Stimulated activated naive B cell treated with anti-CD40 and anti-IgM and Interleukin-4, amounts not matched to agents 10 μg/mL and 1 μg/mL and 100 μg/mL, for 72 hours (primary cell): ENCODE measurements around the gene SNRNP25.
A peak's percentile ranks its signal among the peaks of the same experiment; 100 is the strongest.

Experiments
- ATAC-seq, 2 donors: fragments of 150-1000 bp; cut with Tn5 transposase; replicated peaks; 2 replicates each; pipeline ENCODE4 v1.10.0; 2021; ENCODE audit warnings: moderate library complexity in 1 of 2
- DNase-seq: peaks from one replicate; pipeline ENCODE4 v3.0.0; 2021
- H3K27ac Mint-ChIP-seq: one replicate; pipeline ENCODE4 v1.8.0; 2022; ENCODE audit warnings: mild to moderate bottlenecking, mixed read lengths
- H3K27me3 Mint-ChIP-seq, 2 donors: one replicate each; pipeline ENCODE4 v1.8.0; 2022; ENCODE audit warnings: mixed read lengths in 2 of 2
- H3K36me3 Mint-ChIP-seq, 2 donors: one replicate each; pipeline ENCODE4 v1.8.0; 2022; ENCODE audit warnings: mixed read lengths in 2 of 2, mild to moderate bottlenecking in 1 of 2
- H3K4me1 Mint-ChIP-seq, 2 donors: one replicate each; pipeline ENCODE4 v1.8.0; 2022; ENCODE audit warnings: mixed read lengths in 2 of 2, mild to moderate bottlenecking in 1 of 2
- H3K4me3 Mint-ChIP-seq, 2 donors: one replicate each; pipeline ENCODE4 v1.8.0; 2022; ENCODE audit warnings: mild to moderate bottlenecking in 2 of 2, mixed read lengths in 2 of 2, moderate library complexity in 1 of 2
- H3K9me3 Mint-ChIP-seq, 2 donors: one replicate each; pipeline ENCODE4 v1.8.0; 2022; ENCODE audit warnings: mixed read lengths in 2 of 2, mild to moderate bottlenecking in 1 of 2

The SNRNP25 gene

GRCh38 chr16:50769-51591 is 2.6 kb upstream of the SNRNP25 start:
- H3K4me3 Mint-ChIP-seq = peak overlapping the region; percentile 55 to 92
- DNase-seq = no peak
- peaks cover 29 to 42% of the 10 kb centered on the region in 2 donors for H3K36me3 Mint-ChIP-seq
- ATAC-seq = no peak
- H3K27me3 Mint-ChIP-seq = no peaks in the 10 kb centered on the region
- no peak overlapping the region for H3K27ac Mint-ChIP-seq
- H3K9me3 Mint-ChIP-seq = no peaks in the 10 kb centered on the region
- peaks cover 15 to 29% of the 10 kb centered on the region in 2 donors for H3K4me1 Mint-ChIP-seq

- ATAC-seq (no peak), DNase-seq (no peak)
- H3K27ac Mint-ChIP-seq = peak overlapping the region; percentile 98
- peaks cover 34 to 51% of the 10 kb centered on the region in 2 donors for H3K36me3 Mint-ChIP-seq
- no peaks in the 10 kb centered on the region for H3K27me3 Mint-ChIP-seq
- peaks cover 13 to 36% of the 10 kb centered on the region in 2 donors for H3K4me1 Mint-ChIP-seq
- peak overlapping the region; percentile 92 to 98 for H3K4me3 Mint-ChIP-seq
- no peaks in the 10 kb centered on the region for H3K9me3 Mint-ChIP-seq
These were observed 581 bp downstream of the SNRNP25 start for GRCh38 chr16:54237-54581.

- ATAC-seq (no peak), DNase-seq (no peak)
- Mint-ChIP-seq H3K4me3 (no peak overlapping the region), H3K9me3 (no peaks in the 10 kb centered on the region), H3K27me3 (no peaks in the 10 kb centered on the region), H3K27ac (no peak overlapping the region), H3K4me1 (peaks cover 13 to 30% of the 10 kb centered on the region in 2 donors), H3K36me3 (peaks cover 29 to 44% of the 10 kb centered on the region in 2 donors)
These were observed 2.0 kb downstream of the SNRNP25 start for GRCh38 chr16:55571-56136.

- Mint-ChIP-seq H3K27ac (no peak overlapping the region), H3K9me3 (no peaks in the 10 kb centered on the region), H3K27me3 (no peaks in the 10 kb centered on the region), H3K36me3 (peaks cover 26 to 39% of the 10 kb centered on the region in 2 donors), H3K4me1 (peaks cover 12 to 23% of the 10 kb centered on the region in 2 donors), H3K4me3 (no peak overlapping the region)
- no peak for DNase-seq
- ATAC-seq = no peak
These were observed 2.8 kb downstream of the SNRNP25 start for GRCh38 chr16:56231-56927.

- Mint-ChIP-seq H3K27me3 (no peaks in the 10 kb centered on the region), H3K4me3 (no peak overlapping the region), H3K9me3 (no peaks in the 10 kb centered on the region), H3K36me3 (peaks cover 23 to 36% of the 10 kb centered on the region in 2 donors), H3K27ac (peak overlapping the region; percentile 14), H3K4me1 (peaks cover 8 to 20% of the 10 kb centered on the region in 2 donors)
- no peak for DNase-seq
- no peak for ATAC-seq
These were observed 4.1 kb downstream of the SNRNP25 start for GRCh38 chr16:57711-58110.

GRCh38 chr16:58491-59439 is 5.1 kb downstream of the SNRNP25 start:
- peak overlapping the region in 1 of 2 donors; percentile 22 for H3K4me3 Mint-ChIP-seq
- ATAC-seq = no peak
- DNase-seq = no peak
- peaks cover 8 to 18% of the 10 kb centered on the region in 2 donors for H3K4me1 Mint-ChIP-seq
- no peaks in the 10 kb centered on the region for H3K9me3 Mint-ChIP-seq
- no peaks in the 10 kb centered on the region for H3K27me3 Mint-ChIP-seq
- peak overlapping the region; percentile 72 for H3K27ac Mint-ChIP-seq
- H3K36me3 Mint-ChIP-seq = peaks cover 23 to 27% of the 10 kb centered on the region in 2 donors

GRCh38 chr16:59440-60059 is 5.9 kb downstream of the SNRNP25 start:
- Mint-ChIP-seq H3K9me3 (no peaks in the 10 kb centered on the region), H3K36me3 (peaks cover 23 to 27% of the 10 kb centered on the region in 2 donors), H3K4me3 (no peak overlapping the region), H3K4me1 (peaks cover 4 to 10% of the 10 kb centered on the region in 2 donors), H3K27ac (no peak overlapping the region), H3K27me3 (no peaks in the 10 kb centered on the region)
- ATAC-seq = no peak
- no peak for DNase-seq

GRCh38 chr16:60166-60565 is 6.5 kb downstream of the SNRNP25 start:
- Mint-ChIP-seq H3K36me3 (peaks cover 23 to 27% of the 10 kb centered on the region in 2 donors), H3K27ac (no peak overlapping the region), H3K4me1 (peaks cover 6 to 13% of the 10 kb centered on the region in 2 donors), H3K27me3 (no peaks in the 10 kb centered on the region), H3K4me3 (no peak overlapping the region), H3K9me3 (no peaks in the 10 kb centered on the region)
- no peak for DNase-seq
- no peak for ATAC-seq

GRCh38 chr16:60929-61878 is 7.6 kb downstream of the SNRNP25 start:
- H3K27ac Mint-ChIP-seq = no peak overlapping the region
- H3K9me3 Mint-ChIP-seq = no peaks in the 10 kb centered on the region
- H3K4me1 Mint-ChIP-seq = peaks cover 10 to 19% of the 10 kb centered on the region in 2 donors
- no peaks in the 10 kb centered on the region for H3K27me3 Mint-ChIP-seq
- DNase-seq (no peak), ATAC-seq (no peak)
- H3K36me3 Mint-ChIP-seq = peaks cover 20 to 23% of the 10 kb centered on the region in 2 donors
- no peak overlapping the region for H3K4me3 Mint-ChIP-seq

GRCh38 chr16:61879-62281 is 8.3 kb downstream of the SNRNP25 start:
- Mint-ChIP-seq H3K27ac (peak overlapping the region; percentile 47), H3K27me3 (no peaks in the 10 kb centered on the region), H3K4me1 (peaks cover 10 to 19% of the 10 kb centered on the region in 2 donors), H3K36me3 (peaks cover 16 to 19% of the 10 kb centered on the region in 2 donors), H3K4me3 (no peak overlapping the region), H3K9me3 (no peaks in the 10 kb centered on the region)
- ATAC-seq (no peak), DNase-seq (no peak)

GRCh38 chr16:62283-62967 is 8.8 kb downstream of the SNRNP25 start:
- ATAC-seq = no peak
- Mint-ChIP-seq H3K36me3 (peaks cover 13 to 14% of the 10 kb centered on the region in 2 donors), H3K27ac (no peak overlapping the region), H3K4me1 (peaks cover 9 to 19% of the 10 kb centered on the region in 2 donors), H3K9me3 (no peaks in the 10 kb centered on the region), H3K4me3 (no peak overlapping the region), H3K27me3 (no peaks in the 10 kb centered on the region)
- DNase-seq = no peak

- DNase-seq = no peak
These were observed 9.4 kb downstream of the SNRNP25 start for GRCh38 chr16:62968-63391.

More at GRCh38 chr16:62968-63391, 9.4 kb downstream of the SNRNP25 start:
- Mint-ChIP-seq H3K9me3 (no peaks in the 10 kb centered on the region), H3K36me3 (peaks cover 9% of the 10 kb centered on the region in 2 donors), H3K27me3 (peaks cover 4 to 5% of the 10 kb centered on the region in 2 donors), H3K27ac (no peak overlapping the region), H3K4me1 (peaks cover 9 to 19% of the 10 kb centered on the region in 2 donors), H3K4me3 (no peak overlapping the region)
- ATAC-seq = no peak
